NCI-H82 treated with DMSO at 0.1 percent for 48 hours (cell line): ENCODE measurements around the gene FZD10.

Experiments
- DNase-seq: peaks from one replicate; lab custom pipeline; 2025; ENCODE audit not compliant: unreplicated experiment; lab: John Stamatoyannopoulos, UW

The FZD10 gene

GRCh38 chr12:130177635-130178242 is 15.5 kb downstream of the FZD10 start:
- DNase-seq, result no peak

GRCh38 chr12:130178282-130178681 is 16.0 kb downstream of the FZD10 start:
- DNase-seq, result no peak

- no peak for DNase-seq
Measured at GRCh38 chr12:130179191-130179590, 16.9 kb downstream of the FZD10 start.

GRCh38 chr12:130179621-130180020 is 17.4 kb downstream of the FZD10 start:
- DNase-seq, result no peak

- DNase-seq, result no peak
Measured at GRCh38 chr12:130181211-130181610, 18.9 kb downstream of the FZD10 start.

- no peak for DNase-seq
Measured at GRCh38 chr12:130183585-130184370, 21.5 kb downstream of the FZD10 start.

- DNase-seq, result no peak
Measured at GRCh38 chr12:130184404-130185090, 22.3 kb downstream of the FZD10 start.

- no peak for DNase-seq
Measured at GRCh38 chr12:130185455-130186391, 23.5 kb downstream of the FZD10 start.

- DNase-seq, result no peak
Measured at GRCh38 chr12:130186651-130187268, 24.5 kb downstream of the FZD10 start.

GRCh38 chr12:130192642-130193345 is 30.5 kb downstream of the FZD10 start:
- DNase-seq, result no peak

- no peak for DNase-seq
Measured at GRCh38 chr12:130194154-130194553, 31.9 kb downstream of the FZD10 start.

GRCh38 chr12:130195369-130195768 is 33.1 kb downstream of the FZD10 start:
- no peak for DNase-seq

- DNase-seq, result no peak
Measured at GRCh38 chr12:130195776-130196175, 33.5 kb downstream of the FZD10 start.

GRCh38 chr12:130196827-130197226 is 34.6 kb downstream of the FZD10 start:
- no peak for DNase-seq

GRCh38 chr12:130198026-130198662 is 35.9 kb downstream of the FZD10 start:
- DNase-seq, result no peak

GRCh38 chr12:130198663-130199060 is 36.4 kb downstream of the FZD10 start:
- no peak for DNase-seq

GRCh38 chr12:130199581-130200390 is 37.5 kb downstream of the FZD10 start:
- DNase-seq, result no peak

GRCh38 chr12:130200445-130200844 is 38.2 kb downstream of the FZD10 start:
- DNase-seq, result no peak

GRCh38 chr12:130201037-130201436 is 38.8 kb downstream of the FZD10 start:
- DNase-seq, result no peak
